Measurements from ENCODE around the gene NEDD4. TPM values are rescaled to one million over a fixed set of nuclear protein-coding genes. Genes with fewer than 3 reads are reported as not detected.

NEDD4 gene
- total RNA-seq, 2 donors from 2014 or later: 14.5 to 15.3 TPM

GRCh38 chr15:55916666-55917409 is 76.6 kb downstream of the NEDD4 start:
- DNase-seq: no peak
- intact Hi-C loops (cut with DNase I): no loop called here
- H3K36me3 ChIP-seq: no peaks in the 10 kb centered on the region
- H3K4me1 ChIP-seq: no peaks in the 10 kb centered on the region
- no peaks in the 10 kb centered on the region for H3K27me3 ChIP-seq
- H3K4me3 ChIP-seq: no peak overlapping the region
- H3K9ac ChIP-seq (ENCODE audit: low read depth in 2 of 2, low read length in 2 of 2): no peak overlapping the region
- no peaks in the 10 kb centered on the region for H3K9me3 ChIP-seq
- no peak for TF ChIP-seq CTCF (IDR thresholded peaks at IDR 0.05)
- H3K27ac ChIP-seq: no peak overlapping the region

- H3K9ac ChIP-seq (ENCODE audit: low read depth in 2 of 2, low read length in 2 of 2): no peak overlapping the region
These were observed 77.4 kb downstream of the NEDD4 start for GRCh38 chr15:55915876-55916567.

GRCh38 chr15:55915221-55915620 is 78.2 kb downstream of the NEDD4 start:
- Histone ChIP-seq H3K27ac (no peak overlapping the region), H3K36me3 (no peaks in the 10 kb centered on the region), H3K9ac (ENCODE audit: low read depth in 2 of 2, low read length in 2 of 2) (no peak overlapping the region), H3K4me1 (no peaks in the 10 kb centered on the region), H3K9me3 (no peaks in the 10 kb centered on the region), H3K27me3 (no peaks in the 10 kb centered on the region), H3K4me3 (no peak overlapping the region)
- no peak for DNase-seq
- TF ChIP-seq CTCF (IDR thresholded peaks at IDR 0.05): peak; percentile 12
- intact Hi-C loops (cut with DNase I): no loop called here

More at GRCh38 chr15:55915876-55916567, 77.4 kb downstream of the NEDD4 start:
- Histone ChIP-seq H3K9me3 (no peaks in the 10 kb centered on the region), H3K4me1 (no peaks in the 10 kb centered on the region), H3K4me3 (no peak overlapping the region), H3K27ac (no peak overlapping the region), H3K36me3 (no peaks in the 10 kb centered on the region), H3K27me3 (no peaks in the 10 kb centered on the region)
- intact Hi-C loops (cut with DNase I): no loop called here
- DNase-seq: no peak
- no peak for TF ChIP-seq CTCF (IDR thresholded peaks at IDR 0.05)

- H3K4me1 ChIP-seq: no peaks in the 10 kb centered on the region
- no peaks in the 10 kb centered on the region for H3K36me3 ChIP-seq
- no peak overlapping the region for H3K9ac ChIP-seq (ENCODE audit: low read depth in 2 of 2, low read length in 2 of 2)
- H3K9me3 ChIP-seq: no peaks in the 10 kb centered on the region
- H3K27ac ChIP-seq: no peak overlapping the region
- H3K4me3 ChIP-seq: no peak overlapping the region
- no peak for TF ChIP-seq CTCF (IDR thresholded peaks at IDR 0.05)
- intact Hi-C loops (cut with DNase I): no loop called here
- no peaks in the 10 kb centered on the region for H3K27me3 ChIP-seq
- DNase-seq: no peak
These were observed 79.0 kb downstream of the NEDD4 start for GRCh38 chr15:55914446-55914845.

- DNase-seq: no peak
- no peaks in the 10 kb centered on the region for H3K4me1 ChIP-seq
- no peak for TF ChIP-seq CTCF (IDR thresholded peaks at IDR 0.05)
- intact Hi-C loops (cut with DNase I): no loop called here
- no peaks in the 10 kb centered on the region for H3K36me3 ChIP-seq
- no peaks in the 10 kb centered on the region for H3K27me3 ChIP-seq
- no peaks in the 10 kb centered on the region for H3K9me3 ChIP-seq
- no peak overlapping the region for H3K27ac ChIP-seq
- no peak overlapping the region for H3K4me3 ChIP-seq
- no peak overlapping the region for H3K9ac ChIP-seq (ENCODE audit: low read depth in 2 of 2, low read length in 2 of 2)
These were observed 80.4 kb downstream of the NEDD4 start for GRCh38 chr15:55912982-55913381.
